Smooth muscle cell (in vitro differentiated cells): ENCODE data around the gene TOMM20. TPM values are rescaled to one million over a fixed set of nuclear protein-coding genes. Genes with fewer than 3 reads are reported as not detected.

ENCODE experiments used
- DNase-seq: peaks from one replicate; lab custom pipeline; 2025; ENCODE audit not compliant: unreplicated experiment; lab: John Stamatoyannopoulos, UW
- H2AFZ ChIP-seq: fragments of 200-600 bp; sonication (generic); 2 replicates; pipeline ENCODE4 v1.6.0; 2016; ENCODE audit warnings: antibody characterized with exemption, low read depth, mild to moderate bottlenecking
- H3F3A ChIP-seq: fragments of 200-600 bp; sonication (generic); 2 replicates; pipeline ENCODE4 v1.6.0; 2017; ENCODE audit warnings: antibody characterized with exemption, low read depth
- H3K27ac ChIP-seq: fragments of 200-600 bp; sonication (generic); 2 replicates; pipeline ENCODE4 v1.5.1; 2016; ENCODE audit warnings: low read depth, mild to moderate bottlenecking
- H3K27me3 ChIP-seq: fragments of 200-600 bp; sonication (generic); 2 replicates; pipeline ENCODE4 v1.6.1; 2016; ENCODE audit warnings: low read depth, mild to moderate bottlenecking
- H3K36me3 ChIP-seq: fragments of 200-600 bp; sonication (generic); 2 replicates; pipeline ENCODE4 v1.5.1; 2016; ENCODE audit warnings: low read depth
- H3K4me1 ChIP-seq: fragments of 200-600 bp; sonication (generic); 2 replicates; pipeline ENCODE4 v1.5.1; 2016; ENCODE audit warnings: low read depth
- H3K4me2 ChIP-seq: fragments of 200-600 bp; sonication (generic); 2 replicates; pipeline ENCODE4 v1.6.0; 2016; ENCODE audit warnings: mild to moderate bottlenecking
- H3K4me3 ChIP-seq: fragments of 200-600 bp; sonication (generic); 2 replicates; pipeline ENCODE4 v1.5.1; 2016; ENCODE audit warnings: mild to moderate bottlenecking
- H3K79me2 ChIP-seq: fragments of 200-600 bp; sonication (generic); 2 replicates; pipeline ENCODE4 v1.6.0; 2016; ENCODE audit warnings: low read depth, mild to moderate bottlenecking
- H3K9ac ChIP-seq: fragments of 200-600 bp; sonication (generic); 2 replicates; pipeline ENCODE4 v1.6.0; 2016; ENCODE audit warnings: low read depth
- H3K9me3 ChIP-seq: fragments of 200-600 bp; sonication (generic); replicated peaks from 2 replicates; pipeline ENCODE4 v1.5.1; 2016; ENCODE audit warnings: low read depth
- H4K20me1 ChIP-seq: fragments of 200-600 bp; sonication (generic); 2 replicates; pipeline ENCODE4 v1.6.0; 2016; ENCODE audit warnings: low read depth
- WGBS: methylation state at CpG from one replicate; pipeline ENCODE4 v1.1.7; 2016; ENCODE audit warnings: low lambda C conversion rate; 5-methylcytosine and 5-hydroxymethylcytosine counted together
- polyA plus RNA-seq: library from polyadenylated mRNA; unstranded; fragments of >200 nt; fragmentation: Nextera tagmentation; extraction: Ambion mirVana; gene quantifications from 2 replicates; pipeline ENCODE4 v1.2.1, GENCODE V29; 2016
- total RNA-seq: library from RNA; depleted of rRNA; stranded (reverse); fragments of >200 nt; gene quantifications from 2 replicates; pipeline ENCODE4 v1.2.3, GENCODE V29; 2014
- TF ChIP-seq, protein P1 (sequence below): fragments of 200-600 bp; sonication (generic); IDR thresholded peaks from 2 replicates; pipeline ENCODE4 v1.5.1; 2017; ENCODE audit warnings: borderline replicate concordance, mild to moderate bottlenecking, antibody characterized with exemption; ENCODE audit not compliant: insufficient read depth, poor library complexity, severe bottlenecking

TOMM20 gene
- total and polyA plus RNA-seq, 2 experiments from 2014 or later: 46.1 to 82.1 TPM

DNA sequence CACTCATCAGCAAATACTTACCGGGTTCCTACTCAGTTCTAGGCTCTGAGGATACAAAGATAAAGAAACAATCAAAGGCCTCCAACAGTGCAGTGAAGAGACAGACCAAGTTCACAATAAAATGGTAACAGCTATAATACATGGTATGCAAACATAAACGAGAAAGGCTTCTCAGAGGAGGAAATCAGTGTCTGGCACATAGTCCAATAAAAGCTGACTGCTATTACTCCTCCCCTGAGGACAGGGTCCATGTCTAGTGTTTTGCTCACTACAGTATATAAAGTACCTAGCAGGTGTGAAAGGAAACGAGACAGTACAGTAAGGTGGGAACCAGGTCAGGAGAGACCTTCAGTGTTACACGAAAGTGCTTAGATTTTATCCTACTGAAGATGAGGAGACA, 28.1 kb upstream of the TOMM20 start:
- H2AFZ ChIP-seq: no peak overlapping the region
- no peak overlapping the region for H3K4me3 ChIP-seq
- no peak overlapping the region for H3K4me2 ChIP-seq
- WGBS: 93% methylated on average over 4 of the region's 4 CpGs
- DNase-seq: no peak
- no peaks in the 10 kb centered on the region for H3K9me3 ChIP-seq
- H3K4me1 ChIP-seq: peaks cover 6% of the 10 kb centered on the region
- TF ChIP-seq, protein P1, sequence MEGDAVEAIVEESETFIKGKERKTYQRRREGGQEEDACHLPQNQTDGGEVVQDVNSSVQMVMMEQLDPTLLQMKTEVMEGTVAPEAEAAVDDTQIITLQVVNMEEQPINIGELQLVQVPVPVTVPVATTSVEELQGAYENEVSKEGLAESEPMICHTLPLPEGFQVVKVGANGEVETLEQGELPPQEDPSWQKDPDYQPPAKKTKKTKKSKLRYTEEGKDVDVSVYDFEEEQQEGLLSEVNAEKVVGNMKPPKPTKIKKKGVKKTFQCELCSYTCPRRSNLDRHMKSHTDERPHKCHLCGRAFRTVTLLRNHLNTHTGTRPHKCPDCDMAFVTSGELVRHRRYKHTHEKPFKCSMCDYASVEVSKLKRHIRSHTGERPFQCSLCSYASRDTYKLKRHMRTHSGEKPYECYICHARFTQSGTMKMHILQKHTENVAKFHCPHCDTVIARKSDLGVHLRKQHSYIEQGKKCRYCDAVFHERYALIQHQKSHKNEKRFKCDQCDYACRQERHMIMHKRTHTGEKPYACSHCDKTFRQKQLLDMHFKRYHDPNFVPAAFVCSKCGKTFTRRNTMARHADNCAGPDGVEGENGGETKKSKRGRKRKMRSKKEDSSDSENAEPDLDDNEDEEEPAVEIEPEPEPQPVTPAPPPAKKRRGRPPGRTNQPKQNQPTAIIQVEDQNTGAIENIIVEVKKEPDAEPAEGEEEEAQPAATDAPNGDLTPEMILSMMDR: no peak
- H3F3A ChIP-seq: no peaks in the 10 kb centered on the region
- H3K27ac ChIP-seq: no peak overlapping the region
- peaks cover 24% of the 10 kb centered on the region for H3K36me3 ChIP-seq
- H3K79me2 ChIP-seq: peaks cover 31% of the 10 kb centered on the region
- H4K20me1 ChIP-seq: peaks cover 7% of the 10 kb centered on the region
- no peak overlapping the region for H3K9ac ChIP-seq
- H3K27me3 ChIP-seq: no peaks in the 10 kb centered on the region

DNA sequence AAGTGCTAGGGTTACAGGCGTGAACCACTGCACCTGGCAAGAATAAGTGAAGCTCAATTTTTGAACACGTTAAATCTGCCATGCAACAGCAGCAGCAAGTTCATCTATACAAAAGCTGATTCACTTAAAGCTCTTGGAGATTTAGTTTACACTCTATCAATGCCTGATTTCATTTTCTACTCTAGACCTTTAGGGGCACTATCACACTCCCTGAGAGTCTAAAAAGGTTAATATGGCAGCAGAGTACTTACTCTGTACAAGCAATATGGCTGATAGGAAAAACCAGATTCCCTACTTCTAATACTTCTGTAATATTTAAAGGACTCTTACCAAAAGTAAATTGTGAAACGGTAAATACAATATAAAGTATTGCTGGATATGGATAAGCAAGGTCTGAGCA, 27.6 kb upstream of the TOMM20 start:
- WGBS: 96% methylated on average over 3 of the region's 3 CpGs
- peaks cover 6% of the 10 kb centered on the region for H3K4me1 ChIP-seq
- no peaks in the 10 kb centered on the region for H3K9me3 ChIP-seq
- H3K27me3 ChIP-seq: no peaks in the 10 kb centered on the region
- no peaks in the 10 kb centered on the region for H3F3A ChIP-seq
- DNase-seq: no peak
- H3K36me3 ChIP-seq: peaks cover 24% of the 10 kb centered on the region
- H4K20me1 ChIP-seq: peaks cover 7% of the 10 kb centered on the region
- no peak overlapping the region for H3K4me2 ChIP-seq
- TF ChIP-seq, protein P1: no peak
- H3K9ac ChIP-seq: no peak overlapping the region
- no peak overlapping the region for H3K27ac ChIP-seq
- peaks cover 31% of the 10 kb centered on the region for H3K79me2 ChIP-seq
- no peak overlapping the region for H3K4me3 ChIP-seq
- no peak overlapping the region for H2AFZ ChIP-seq

DNA sequence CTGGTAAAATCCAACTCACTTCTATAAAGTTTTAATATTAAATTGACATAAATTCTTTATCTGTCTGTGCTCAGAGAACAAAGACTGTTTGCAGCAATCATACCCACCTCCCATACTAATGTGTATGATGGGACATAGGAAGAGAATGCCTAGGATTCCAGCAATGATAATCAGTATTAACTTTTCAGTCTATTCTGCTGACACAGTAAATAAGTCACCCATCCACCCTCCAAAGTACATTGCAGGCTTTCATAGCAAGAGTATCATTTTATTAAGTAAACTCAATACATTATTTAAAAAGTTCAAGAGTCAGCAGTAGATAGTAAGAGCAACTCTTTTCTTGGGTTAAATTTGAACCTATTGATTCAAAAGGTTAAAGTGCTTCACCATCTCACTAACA, 23.6 kb upstream of the TOMM20 start:
- TF ChIP-seq, protein P1: no peak
- Histone ChIP-seq H3K4me2 (no peak overlapping the region), H3K4me1 (no peaks in the 10 kb centered on the region), H3K27ac (no peak overlapping the region), H3K27me3 (no peaks in the 10 kb centered on the region), H4K20me1 (peaks cover 10% of the 10 kb centered on the region), H3F3A (no peaks in the 10 kb centered on the region), H3K9ac (no peak overlapping the region), H3K79me2 (peaks cover 6% of the 10 kb centered on the region), H3K4me3 (no peak overlapping the region), H3K9me3 (no peaks in the 10 kb centered on the region), H3K36me3 (peaks cover 24% of the 10 kb centered on the region), H2AFZ (no peak overlapping the region)
- DNase-seq: no peak

DNA sequence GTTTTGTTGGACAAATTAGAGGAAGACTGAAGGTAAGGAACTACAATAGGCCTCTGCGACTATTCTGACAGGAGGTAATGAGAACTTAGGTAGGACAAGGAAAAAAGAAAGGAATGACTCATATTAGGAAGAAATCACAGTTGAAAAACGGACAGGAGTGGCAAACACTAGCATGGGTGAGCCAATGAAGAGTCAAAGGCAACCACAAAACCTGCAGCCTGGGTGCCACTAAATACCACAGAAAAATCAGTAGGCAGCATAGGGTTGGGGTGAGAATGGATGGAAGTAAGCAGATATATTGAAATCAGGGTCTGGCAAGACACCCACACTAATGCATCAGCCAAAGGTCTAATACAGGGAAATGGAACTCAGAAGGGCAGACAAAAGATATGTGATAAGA, 22.4 kb upstream of the TOMM20 start:
- H3F3A ChIP-seq: no peaks in the 10 kb centered on the region
- TF ChIP-seq, protein P1: no peak
- no peak overlapping the region for H2AFZ ChIP-seq
- H3K27me3 ChIP-seq: no peaks in the 10 kb centered on the region
- 96% methylated on average over 2 of the region's 2 CpGs for WGBS
- no peaks in the 10 kb centered on the region for H3K9me3 ChIP-seq
- H3K27ac ChIP-seq: no peak overlapping the region
- H3K4me2 ChIP-seq: no peak overlapping the region
- H3K4me3 ChIP-seq: no peak overlapping the region
- H3K4me1 ChIP-seq: no peaks in the 10 kb centered on the region
- no peak overlapping the region for H3K9ac ChIP-seq
- no peak for DNase-seq
- H3K79me2 ChIP-seq: peaks cover 16% of the 10 kb centered on the region
- peaks cover 19% of the 10 kb centered on the region for H3K36me3 ChIP-seq
- H4K20me1 ChIP-seq: peaks cover 10% of the 10 kb centered on the region
